Upper lobe of right lung (tissue), 1 donor: ENCODE measurements around the gene TXNDC5. TPM values are rescaled to one million over a fixed set of nuclear protein-coding genes. Genes with fewer than 3 reads are reported as not detected.

Experiments used
- ATAC-seq: fragments of 200-7000 bp; cut with Tn5 transposase; one replicate; pipeline ENCODE4 v1.9.1; 2020; ENCODE audit warnings: mild to moderate bottlenecking, moderate library complexity
- DNase-seq: peaks from one replicate; pipeline ENCODE4 v3.0.0-alpha.2; 2020
- H3K27ac ChIP-seq: fragments of 200-600 bp; one replicate; pipeline ENCODE4 v1.8.0; 2022
- H3K27me3 ChIP-seq: fragments of 200-600 bp; one replicate; pipeline ENCODE4 v1.8.0; 2022; ENCODE audit warnings: mild to moderate bottlenecking
- H3K36me3 ChIP-seq: fragments of 200-600 bp; one replicate; pipeline ENCODE4 v1.8.0; 2022
- H3K4me1 ChIP-seq: fragments of 200-600 bp; one replicate; pipeline ENCODE4 v1.8.0; 2022
- H3K4me3 ChIP-seq: fragments of 200-600 bp; one replicate; pipeline ENCODE4 v1.8.0; 2022; ENCODE audit warnings: mild to moderate bottlenecking
- H3K9me3 ChIP-seq: fragments of 200-600 bp; one replicate; pipeline ENCODE4 v1.8.0; 2022
- intact Hi-C: fragments of 100-400 bp; cut with DNase I; formaldehyde crosslinking; loops from one replicate; pipeline ENCODE4 v1.11.0; 2022
- total RNA-seq: library from RNA; stranded (reverse); fragmentation: NEBNext Ultra II Directional; extraction: Animal tissue kit (Norgen Biotek cat#: 25700); gene quantifications from one replicate; pipeline ENCODE4 v1.2.1, GENCODE V29; 2021
- TF ChIP-seq, protein P1 (sequence below): fragments of 200-600 bp; IDR thresholded peaks from one replicate; pipeline ENCODE4 v1.8.0; 2022; ENCODE audit warnings: antibody characterized with exemption
- donor health status: DM: no; HTN: yes; CAD: no; lungs with severe emphysema.

TXNDC5 gene
- total RNA-seq, 1 donor from 2014 or later: 107 TPM

DNA sequence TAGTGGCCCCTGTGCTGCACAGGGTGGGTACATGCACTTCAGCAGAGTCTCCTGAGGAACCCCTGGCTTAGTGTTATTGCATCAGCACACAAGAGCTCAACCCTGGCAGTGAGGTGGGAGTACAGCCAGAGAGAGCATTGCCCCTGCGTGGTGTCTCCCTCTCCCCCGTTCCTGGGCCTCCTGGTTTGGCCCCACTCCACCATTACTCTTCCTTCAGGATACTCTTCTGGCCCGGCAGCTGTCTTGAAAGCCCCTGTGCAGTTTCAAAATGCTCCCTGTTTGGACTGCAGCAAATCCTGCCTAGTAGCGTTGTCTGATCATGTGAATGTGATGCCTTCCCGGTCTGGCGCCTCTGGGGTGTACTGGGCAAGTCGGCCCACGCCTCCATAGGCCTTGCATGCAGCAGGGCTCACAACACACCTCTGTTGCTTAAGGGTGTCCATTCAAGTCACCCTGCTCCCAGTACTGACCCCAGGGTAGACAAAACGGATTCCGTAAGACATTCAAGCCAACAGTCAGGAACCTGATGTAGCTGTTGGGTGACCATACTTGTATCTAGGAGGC is 32.1 kb downstream of the TXNDC5 start:
- H3K27me3 ChIP-seq: no peaks in the 10 kb centered on the region
- DNase-seq: no peak
- peaks cover 31% of the 10 kb centered on the region for H3K36me3 ChIP-seq
- TF ChIP-seq, protein P1, sequence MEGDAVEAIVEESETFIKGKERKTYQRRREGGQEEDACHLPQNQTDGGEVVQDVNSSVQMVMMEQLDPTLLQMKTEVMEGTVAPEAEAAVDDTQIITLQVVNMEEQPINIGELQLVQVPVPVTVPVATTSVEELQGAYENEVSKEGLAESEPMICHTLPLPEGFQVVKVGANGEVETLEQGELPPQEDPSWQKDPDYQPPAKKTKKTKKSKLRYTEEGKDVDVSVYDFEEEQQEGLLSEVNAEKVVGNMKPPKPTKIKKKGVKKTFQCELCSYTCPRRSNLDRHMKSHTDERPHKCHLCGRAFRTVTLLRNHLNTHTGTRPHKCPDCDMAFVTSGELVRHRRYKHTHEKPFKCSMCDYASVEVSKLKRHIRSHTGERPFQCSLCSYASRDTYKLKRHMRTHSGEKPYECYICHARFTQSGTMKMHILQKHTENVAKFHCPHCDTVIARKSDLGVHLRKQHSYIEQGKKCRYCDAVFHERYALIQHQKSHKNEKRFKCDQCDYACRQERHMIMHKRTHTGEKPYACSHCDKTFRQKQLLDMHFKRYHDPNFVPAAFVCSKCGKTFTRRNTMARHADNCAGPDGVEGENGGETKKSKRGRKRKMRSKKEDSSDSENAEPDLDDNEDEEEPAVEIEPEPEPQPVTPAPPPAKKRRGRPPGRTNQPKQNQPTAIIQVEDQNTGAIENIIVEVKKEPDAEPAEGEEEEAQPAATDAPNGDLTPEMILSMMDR: no peak
- H3K27ac ChIP-seq: no peak overlapping the region
- no peaks in the 10 kb centered on the region for H3K4me1 ChIP-seq
- no peak overlapping the region for H3K4me3 ChIP-seq
- no peaks in the 10 kb centered on the region for H3K9me3 ChIP-seq
- intact Hi-C loops: no loop called here
- peak; percentile 22 for ATAC-seq

DNA sequence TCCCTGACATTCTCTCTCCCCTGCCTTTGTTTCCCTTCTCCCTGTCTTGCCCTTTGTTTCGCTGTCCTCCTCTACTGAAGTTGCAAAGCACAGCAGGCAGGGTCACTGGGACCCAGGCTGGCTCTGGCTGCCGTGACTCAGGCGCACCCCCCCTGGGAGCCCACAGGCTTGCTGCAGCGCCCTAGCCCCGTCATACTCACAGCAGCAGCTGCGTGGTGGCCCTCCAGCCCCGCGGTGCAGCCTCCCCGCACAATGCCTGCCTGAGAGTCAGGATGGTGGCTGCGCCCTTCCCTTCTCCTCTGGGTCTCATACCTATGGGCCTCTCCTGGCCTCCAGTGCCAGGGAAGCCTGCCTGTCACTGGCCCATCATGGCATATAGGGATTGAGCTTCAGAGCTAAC is 41.7 kb downstream of the TXNDC5 start:
- no peak overlapping the region for H3K27ac ChIP-seq
- ATAC-seq (peak; percentile 13), DNase-seq (no peak)
- no peaks in the 10 kb centered on the region for H3K27me3 ChIP-seq
- no peaks in the 10 kb centered on the region for H3K4me1 ChIP-seq
- H3K36me3 ChIP-seq: no peaks in the 10 kb centered on the region
- TF ChIP-seq, protein P1: no peak
- intact Hi-C loops: no loop called here
- H3K9me3 ChIP-seq: no peaks in the 10 kb centered on the region
- no peak overlapping the region for H3K4me3 ChIP-seq

DNA sequence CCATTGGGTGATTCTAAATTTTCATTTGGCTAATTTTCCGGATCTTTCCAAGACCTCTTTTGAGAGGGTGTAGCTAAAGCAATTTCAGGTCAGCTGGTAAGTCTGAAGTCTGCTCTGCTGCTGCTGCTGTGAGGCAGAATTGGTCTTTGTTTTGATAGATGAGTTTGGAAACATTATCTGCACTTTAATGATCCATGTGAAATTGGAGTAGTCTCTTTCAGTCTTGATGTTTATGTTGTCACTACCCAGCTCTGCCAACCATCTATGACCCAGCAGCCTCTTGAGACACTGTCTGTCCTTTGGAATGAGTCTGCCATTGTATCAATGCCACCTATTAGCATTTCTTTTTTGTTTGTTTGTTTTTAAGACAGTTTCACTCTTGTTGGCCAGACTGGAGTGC is 44.1 kb downstream of the TXNDC5 start:
- no peaks in the 10 kb centered on the region for H3K27me3 ChIP-seq
- no peak for DNase-seq
- H3K4me1 ChIP-seq: no peaks in the 10 kb centered on the region
- TF ChIP-seq, protein P1: no peak
- H3K36me3 ChIP-seq: no peaks in the 10 kb centered on the region
- no peak overlapping the region for H3K27ac ChIP-seq
- H3K9me3 ChIP-seq: no peaks in the 10 kb centered on the region
- ATAC-seq: no peak
- intact Hi-C loops: no loop called here
- H3K4me3 ChIP-seq: no peak overlapping the region

DNA sequence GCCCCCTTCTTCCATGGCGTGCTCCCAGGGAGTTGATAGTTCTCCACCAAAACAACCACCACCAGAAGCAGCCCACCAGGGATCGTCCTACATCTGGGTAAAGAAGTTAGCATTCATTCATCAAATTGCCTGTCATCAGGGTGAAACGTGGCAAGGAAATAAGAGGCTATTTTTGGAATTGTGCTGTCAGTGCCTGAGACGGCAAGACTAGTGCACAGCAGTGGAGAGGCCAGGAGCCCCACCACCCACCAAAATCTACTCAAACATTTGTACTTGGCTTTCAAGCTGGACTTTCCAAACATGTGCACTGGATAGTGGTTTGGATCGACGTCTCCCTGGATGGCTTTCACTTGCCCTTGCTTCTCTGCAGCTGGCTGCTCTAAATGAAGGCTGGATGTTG is 44.8 kb downstream of the TXNDC5 start:
- no peak for DNase-seq

DNA sequence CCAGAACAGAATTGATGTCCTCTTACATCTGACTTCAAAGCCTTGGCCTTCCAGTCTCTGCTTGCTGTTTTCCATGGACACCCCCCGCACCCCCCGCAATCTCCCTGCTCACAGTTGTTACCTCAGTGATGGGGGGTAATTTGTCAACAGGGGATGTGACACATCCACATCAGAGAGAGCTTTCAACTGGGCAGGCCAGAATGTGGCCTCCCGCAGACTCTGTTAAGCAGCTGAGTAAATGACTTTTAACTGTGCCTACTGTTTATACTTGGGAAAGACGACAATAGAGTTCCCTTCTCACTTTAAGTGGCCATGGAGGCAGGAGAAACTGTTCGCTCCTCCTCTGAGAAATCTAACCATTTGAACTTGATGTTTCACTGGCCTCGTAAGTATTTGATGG is 51.0 kb downstream of the TXNDC5 start:
- TF ChIP-seq, protein P1: no peak
- Histone ChIP-seq H3K4me3 (no peak overlapping the region), H3K4me1 (no peaks in the 10 kb centered on the region), H3K27me3 (no peaks in the 10 kb centered on the region), H3K27ac (no peak overlapping the region), H3K36me3 (no peaks in the 10 kb centered on the region), H3K9me3 (no peaks in the 10 kb centered on the region)
- no peak for ATAC-seq
- DNase-seq: no peak
- intact Hi-C loops: no loop called here

More for the DNA sequence above, 44.8 kb downstream of the TXNDC5 start:
- intact Hi-C loops: no loop called here
- ATAC-seq: no peak
- H3K4me1 ChIP-seq: no peaks in the 10 kb centered on the region
- H3K27me3 ChIP-seq: no peaks in the 10 kb centered on the region
- H3K9me3 ChIP-seq: no peaks in the 10 kb centered on the region
- TF ChIP-seq, protein P1: no peak
- H3K27ac ChIP-seq: no peak overlapping the region
- H3K36me3 ChIP-seq: no peaks in the 10 kb centered on the region
- no peak overlapping the region for H3K4me3 ChIP-seq

DNA sequence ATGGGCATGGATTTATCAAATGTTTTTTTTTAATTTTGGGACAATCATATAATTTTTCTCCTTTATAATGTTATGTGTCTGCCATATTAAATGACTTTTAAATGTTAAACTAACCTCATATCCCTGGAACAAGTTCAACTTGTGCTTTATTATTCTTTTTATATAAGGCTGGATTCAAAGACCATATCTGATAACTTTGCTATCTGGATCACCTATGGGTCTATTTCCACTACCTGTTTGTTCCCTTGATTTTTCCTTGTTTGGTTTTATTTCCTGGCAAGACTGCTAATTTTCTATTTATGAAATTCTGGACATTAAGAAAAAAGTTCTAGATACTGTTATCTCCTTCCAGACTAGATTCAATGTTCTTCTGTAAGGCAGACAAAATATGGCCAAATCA is 58.8 kb downstream of the TXNDC5 start:
- Histone ChIP-seq H3K36me3 (no peaks in the 10 kb centered on the region), H3K9me3 (peaks cover 10% of the 10 kb centered on the region), H3K27ac (no peak overlapping the region), H3K4me1 (no peaks in the 10 kb centered on the region), H3K4me3 (no peak overlapping the region), H3K27me3 (no peaks in the 10 kb centered on the region)
- TF ChIP-seq, protein P1: no peak
- intact Hi-C loops: no loop called here
- DNase-seq (no peak), ATAC-seq (no peak)
